ENCODE data around the gene PTH1R.

Gene PTH1R

GRCh38 chr3:46840491-46840890 is 37.0 kb upstream of the PTH1R start:
- TF ChIP-seq PAX5 (IDR thresholded peaks at IDR 0.05; ENCODE audit: insufficient read depth, low read length, severe bottlenecking) (no peak), TAF1 (IDR thresholded peaks at IDR 0.05; ENCODE audit: low read depth, low read length) (no peak), POLR2A (IDR thresholded peaks at IDR 0.05; ENCODE audit: low read depth, low read length) (no peak), SPI1 (IDR thresholded peaks at IDR 0.05; ENCODE audit: low read depth, low read length) (no peak), POLR2AphosphoS5 (IDR thresholded peaks at IDR 0.05; ENCODE audit: low read depth, low read length) (no peak), POU2F2 (IDR thresholded peaks at IDR 0.05; ENCODE audit: low read depth, low read length) (no peak)
- FAIRE-seq (no peak), DNase-seq (ENCODE audit: insufficient read length, low spot score) (no peak)

GRCh38 chr3:46843508-46843907 is 34.0 kb upstream of the PTH1R start:
- TF ChIP-seq PAX5 (IDR thresholded peaks at IDR 0.05; ENCODE audit: insufficient read depth, low read length, severe bottlenecking) = no peak
- no peak for TF ChIP-seq POU2F2 (IDR thresholded peaks at IDR 0.05; ENCODE audit: low read depth, low read length)
- TF ChIP-seq POLR2A (IDR thresholded peaks at IDR 0.05; ENCODE audit: low read depth, low read length) = no peak
- TF ChIP-seq POLR2AphosphoS5 (IDR thresholded peaks at IDR 0.05; ENCODE audit: low read depth, low read length) = no peak
- no peak for TF ChIP-seq TAF1 (IDR thresholded peaks at IDR 0.05; ENCODE audit: low read depth, low read length)
- DNase-seq (ENCODE audit: insufficient read length, low spot score) (no peak), FAIRE-seq (no peak)

- FAIRE-seq = no peak
- TF ChIP-seq POU2F2 (IDR thresholded peaks at IDR 0.05; ENCODE audit: low read depth, low read length) (no peak), SPI1 (IDR thresholded peaks at IDR 0.05; ENCODE audit: low read depth, low read length) (no peak), POLR2AphosphoS5 (IDR thresholded peaks at IDR 0.05; ENCODE audit: low read depth, low read length) (no peak), TAF1 (IDR thresholded peaks at IDR 0.05; ENCODE audit: low read depth, low read length) (no peak), PAX5 (IDR thresholded peaks at IDR 0.05; ENCODE audit: insufficient read depth, low read length, severe bottlenecking) (no peak), POLR2A (IDR thresholded peaks at IDR 0.05; ENCODE audit: low read depth, low read length) (no peak)
These were observed 33.1 kb upstream of the PTH1R start for GRCh38 chr3:46844397-46844796.

DNA sequence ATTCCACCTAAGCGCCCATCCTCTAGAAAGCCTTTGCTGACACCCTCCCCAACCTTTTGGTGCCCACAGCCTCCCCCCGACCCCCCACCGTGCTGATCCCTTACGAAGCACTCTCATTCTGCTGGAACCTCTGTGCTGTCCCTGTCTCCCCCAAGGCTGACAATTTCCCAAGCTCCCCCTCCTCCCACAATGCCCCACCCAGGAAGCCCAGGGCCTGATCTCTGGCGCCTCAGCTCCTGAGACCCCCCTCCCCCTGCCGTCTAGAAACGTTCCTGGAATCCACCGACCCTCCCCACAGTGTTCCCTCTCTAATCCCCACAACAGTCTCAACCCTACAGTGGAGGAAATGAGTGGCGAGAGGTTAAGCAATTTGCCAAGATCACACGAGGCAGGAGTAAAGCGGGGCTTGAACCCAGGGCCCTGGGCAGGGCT is 32.6 kb upstream of the PTH1R start:
- DNase-seq (ENCODE audit: insufficient read length, low spot score) (no peak), FAIRE-seq (peak; percentile 20)
- TF ChIP-seq POU2F2 (IDR thresholded peaks at IDR 0.05; ENCODE audit: low read depth, low read length) (no peak), TAF1 (IDR thresholded peaks at IDR 0.05; ENCODE audit: low read depth, low read length) (no peak), PAX5 (IDR thresholded peaks at IDR 0.05; ENCODE audit: insufficient read depth, low read length, severe bottlenecking) (no peak), POLR2AphosphoS5 (IDR thresholded peaks at IDR 0.05; ENCODE audit: low read depth, low read length) (no peak), POLR2A (IDR thresholded peaks at IDR 0.05; ENCODE audit: low read depth, low read length) (no peak), SPI1 (IDR thresholded peaks at IDR 0.05; ENCODE audit: low read depth, low read length) (no peak)

More at GRCh38 chr3:46844397-46844796, 33.1 kb upstream of the PTH1R start:
- DNase-seq (ENCODE audit: insufficient read length, low spot score) = no peak

DNA sequence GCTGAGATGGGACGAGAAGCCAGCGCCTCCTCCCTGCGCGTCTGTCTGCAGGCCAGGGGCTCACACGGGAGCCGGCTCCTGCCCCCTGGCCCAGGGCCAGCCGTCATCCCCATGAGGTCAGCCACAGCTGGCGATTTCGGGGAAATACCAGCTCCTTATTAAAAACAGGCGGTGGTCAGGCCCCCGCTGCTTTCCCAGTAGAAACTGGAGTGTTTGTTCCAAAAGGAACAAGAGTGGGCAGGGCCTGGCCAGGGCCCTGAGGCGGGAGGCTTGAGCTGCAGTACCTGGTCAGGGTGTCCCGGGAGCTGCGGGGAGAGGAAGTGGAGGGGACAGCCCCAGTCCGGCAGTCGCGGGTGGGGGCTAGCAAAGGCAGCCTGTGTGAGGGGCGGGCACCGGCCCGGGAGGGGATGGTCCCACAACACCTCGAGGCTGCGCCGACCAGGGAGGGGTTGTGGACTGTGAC is 32.1 kb upstream of the PTH1R start:
- TF ChIP-seq SPI1 (IDR thresholded peaks at IDR 0.05; ENCODE audit: low read depth, low read length) (peak; percentile 58), PAX5 (IDR thresholded peaks at IDR 0.05; ENCODE audit: insufficient read depth, low read length, severe bottlenecking) (no peak), POU2F2 (IDR thresholded peaks at IDR 0.05; ENCODE audit: low read depth, low read length) (no peak), POLR2A (IDR thresholded peaks at IDR 0.05; ENCODE audit: low read depth, low read length) (no peak), TAF1 (IDR thresholded peaks at IDR 0.05; ENCODE audit: low read depth, low read length) (no peak), POLR2AphosphoS5 (IDR thresholded peaks at IDR 0.05; ENCODE audit: low read depth, low read length) (no peak)
- FAIRE-seq (no peak), DNase-seq (ENCODE audit: insufficient read length, low spot score) (no peak)

GRCh38 chr3:46845860-46846623 is 31.5 kb upstream of the PTH1R start:
- FAIRE-seq = peak; percentile 92
- TF ChIP-seq SPI1 (IDR thresholded peaks at IDR 0.05; ENCODE audit: low read depth, low read length) = no peak
- TF ChIP-seq POLR2AphosphoS5 (IDR thresholded peaks at IDR 0.05; ENCODE audit: low read depth, low read length) = no peak
- no peak for TF ChIP-seq POU2F2 (IDR thresholded peaks at IDR 0.05; ENCODE audit: low read depth, low read length)
- no peak for TF ChIP-seq TAF1 (IDR thresholded peaks at IDR 0.05; ENCODE audit: low read depth, low read length)
- TF ChIP-seq POLR2A (IDR thresholded peaks at IDR 0.05; ENCODE audit: low read depth, low read length) = no peak
- no peak for TF ChIP-seq PAX5 (IDR thresholded peaks at IDR 0.05; ENCODE audit: insufficient read depth, low read length, severe bottlenecking)
- peak; percentile 84 for DNase-seq (ENCODE audit: insufficient read length, low spot score)

DNA sequence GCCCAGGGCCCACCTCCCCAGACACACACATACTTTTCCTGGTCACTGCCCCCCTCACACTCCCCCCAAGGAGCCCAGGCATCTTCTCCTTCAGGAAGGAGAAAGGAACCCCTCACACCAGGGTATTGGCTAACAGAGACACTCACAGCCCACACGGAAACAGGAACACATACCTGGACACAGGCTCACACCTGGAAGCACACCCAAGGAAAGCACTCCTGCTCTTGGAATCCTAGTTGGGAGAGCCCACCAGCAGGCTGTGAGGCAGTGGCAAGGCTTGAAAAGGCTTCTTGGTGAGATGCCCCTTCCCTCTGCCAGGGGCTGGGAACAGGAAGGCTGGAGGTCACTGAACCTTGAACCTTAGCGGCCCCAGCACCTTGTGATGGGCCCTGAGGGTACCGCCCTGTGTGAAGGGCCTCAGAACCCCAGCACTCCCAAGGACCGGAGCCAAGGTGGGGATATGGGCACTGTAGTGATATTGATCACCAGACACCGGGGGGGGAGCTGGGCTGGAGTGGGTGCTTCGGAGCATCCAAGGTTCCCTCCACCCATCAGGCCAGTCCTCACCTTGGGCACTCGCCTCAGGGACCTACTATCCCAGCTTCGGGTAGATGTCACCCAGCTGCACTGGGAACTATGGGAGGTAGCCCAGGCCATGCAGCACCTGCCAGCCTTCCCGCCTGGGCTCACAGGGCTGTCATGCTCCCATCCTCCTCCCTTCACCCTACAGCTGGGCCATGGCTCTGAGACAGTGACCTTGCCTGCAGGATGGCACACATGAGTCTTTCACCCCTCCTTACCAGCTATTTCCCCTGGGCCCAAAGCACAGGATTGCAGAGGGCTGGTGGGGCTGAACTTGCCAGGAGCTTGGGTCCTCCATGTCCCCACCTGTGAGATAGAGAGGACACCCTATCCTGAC is 30.6 kb upstream of the PTH1R start:
- FAIRE-seq = no peak

DNA sequence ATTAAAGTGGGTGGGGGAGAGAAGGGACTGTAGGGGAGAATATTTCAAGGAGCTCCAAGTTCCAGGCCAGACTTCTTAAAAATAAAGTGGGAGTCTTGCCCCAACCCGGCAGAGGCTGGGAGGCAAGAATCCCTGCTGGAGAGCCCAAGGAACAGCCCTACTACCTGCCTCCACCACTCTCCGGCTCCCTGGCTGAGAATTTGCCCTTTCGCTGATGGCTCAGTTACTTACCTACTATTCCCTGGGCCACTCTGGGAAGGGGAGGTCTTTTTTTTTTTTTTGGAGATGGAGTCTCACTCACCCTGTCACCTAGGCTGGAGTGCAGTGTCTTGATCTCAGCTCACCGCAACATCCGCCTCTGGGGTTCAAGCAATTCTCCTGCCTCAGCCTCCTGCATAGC is 29.8 kb upstream of the PTH1R start:
- DNase-seq (ENCODE audit: insufficient read length, low spot score) (no peak), FAIRE-seq (no peak)
- TF ChIP-seq POLR2AphosphoS5 (IDR thresholded peaks at IDR 0.05; ENCODE audit: low read depth, low read length) = no peak
- TF ChIP-seq POLR2A (IDR thresholded peaks at IDR 0.05; ENCODE audit: low read depth, low read length) = no peak
- TF ChIP-seq PAX5 (IDR thresholded peaks at IDR 0.05; ENCODE audit: insufficient read depth, low read length, severe bottlenecking) = no peak
- TF ChIP-seq SPI1 (IDR thresholded peaks at IDR 0.05; ENCODE audit: low read depth, low read length) = no peak
- TF ChIP-seq POU2F2 (IDR thresholded peaks at IDR 0.05; ENCODE audit: low read depth, low read length) = no peak
- no peak for TF ChIP-seq TAF1 (IDR thresholded peaks at IDR 0.05; ENCODE audit: low read depth, low read length)

More for the DNA sequence above, 30.6 kb upstream of the PTH1R start:
- no peak for DNase-seq (ENCODE audit: insufficient read length, low spot score)
- no peak for TF ChIP-seq PAX5 (IDR thresholded peaks at IDR 0.05; ENCODE audit: insufficient read depth, low read length, severe bottlenecking)
- no peak for TF ChIP-seq SPI1 (IDR thresholded peaks at IDR 0.05; ENCODE audit: low read depth, low read length)
- no peak for TF ChIP-seq TAF1 (IDR thresholded peaks at IDR 0.05; ENCODE audit: low read depth, low read length)
- TF ChIP-seq POLR2AphosphoS5 (IDR thresholded peaks at IDR 0.05; ENCODE audit: low read depth, low read length) = no peak
- TF ChIP-seq POLR2A (IDR thresholded peaks at IDR 0.05; ENCODE audit: low read depth, low read length) = no peak
- no peak for TF ChIP-seq POU2F2 (IDR thresholded peaks at IDR 0.05; ENCODE audit: low read depth, low read length)
